Left colon (tissue), 2 donors: ENCODE data around the gene LYST. TPM values are rescaled to one million over a fixed set of nuclear protein-coding genes. Genes with fewer than 3 reads are reported as not detected.
"Not testable (repeated sequence)": the region's sequence is repeated elsewhere in the genome, so short reads cannot be mapped to it uniquely, and the experiment has no call there.

Source experiments
- ATAC-seq: fragments of 200-7000 bp; cut with Tn5 transposase; one replicate; pipeline ENCODE4 v1.9.1; 2020; ENCODE audit warnings: mild to moderate bottlenecking, moderate library complexity
- DNase-seq, 2 donors: peaks; one replicate each; pipeline ENCODE4 v3.0.0-alpha.2; 2020
- intact Hi-C, 2 donors: fragments of 100-400 bp; cut with DNase I in 1 of 2; cut with micrococcal nuclease in 1 of 2; formaldehyde crosslinking; loops; one replicate each; pipeline versions ENCODE4 v1.11.2 to v1.14.0; 2022; cut with DNase I, micrococcal nuclease
- total RNA-seq, 2 donors: library from RNA; stranded (reverse); fragmentation: NEBNext Ultra II Directional; extraction: Animal tissue kit (Norgen Biotek cat#: 25700); gene quantifications; one replicate each; pipeline ENCODE4 v1.2.1, GENCODE V29; 2021
- donor health status: DM: no; HTN: no; CAD: no.
- donor health status: DM: yes; HTN: yes; CAD: no.

The LYST gene
- total RNA-seq, 2 donors from 2014 or later: 22.4 to 31.1 TPM

DNA sequence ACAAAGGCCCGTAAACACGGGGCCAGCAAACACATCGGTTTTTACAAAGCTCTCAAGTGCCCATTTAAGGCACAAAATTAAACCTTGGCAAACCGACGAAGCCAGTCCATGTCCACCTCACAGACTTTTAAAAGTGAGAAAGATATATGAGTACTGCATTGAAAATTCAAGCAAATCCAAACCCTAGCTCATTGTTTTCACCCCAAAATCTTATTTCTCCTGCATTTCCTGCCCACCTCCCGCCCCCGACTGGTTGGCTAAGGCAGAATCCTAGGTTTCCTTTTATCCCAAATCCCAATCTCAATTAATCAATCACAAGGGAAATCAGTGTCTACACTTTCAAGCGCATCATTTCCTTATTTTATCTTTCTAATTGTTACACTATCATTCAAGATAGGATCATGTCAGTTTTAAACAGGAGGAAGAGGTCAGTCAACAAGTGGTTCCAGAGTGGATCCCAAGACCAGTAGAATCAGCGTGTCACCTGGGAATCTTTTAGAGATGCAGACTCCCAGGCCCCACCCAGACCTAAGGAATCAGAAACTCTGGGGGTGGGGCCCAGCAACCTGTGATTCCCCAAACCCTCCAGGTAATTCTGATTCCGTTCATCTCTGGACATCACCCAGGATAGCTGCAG is 215.4 kb downstream of the LYST start:
- DNase-seq: no peak
- intact Hi-C loops: no loop called here
- ATAC-seq: no peak

DNA sequence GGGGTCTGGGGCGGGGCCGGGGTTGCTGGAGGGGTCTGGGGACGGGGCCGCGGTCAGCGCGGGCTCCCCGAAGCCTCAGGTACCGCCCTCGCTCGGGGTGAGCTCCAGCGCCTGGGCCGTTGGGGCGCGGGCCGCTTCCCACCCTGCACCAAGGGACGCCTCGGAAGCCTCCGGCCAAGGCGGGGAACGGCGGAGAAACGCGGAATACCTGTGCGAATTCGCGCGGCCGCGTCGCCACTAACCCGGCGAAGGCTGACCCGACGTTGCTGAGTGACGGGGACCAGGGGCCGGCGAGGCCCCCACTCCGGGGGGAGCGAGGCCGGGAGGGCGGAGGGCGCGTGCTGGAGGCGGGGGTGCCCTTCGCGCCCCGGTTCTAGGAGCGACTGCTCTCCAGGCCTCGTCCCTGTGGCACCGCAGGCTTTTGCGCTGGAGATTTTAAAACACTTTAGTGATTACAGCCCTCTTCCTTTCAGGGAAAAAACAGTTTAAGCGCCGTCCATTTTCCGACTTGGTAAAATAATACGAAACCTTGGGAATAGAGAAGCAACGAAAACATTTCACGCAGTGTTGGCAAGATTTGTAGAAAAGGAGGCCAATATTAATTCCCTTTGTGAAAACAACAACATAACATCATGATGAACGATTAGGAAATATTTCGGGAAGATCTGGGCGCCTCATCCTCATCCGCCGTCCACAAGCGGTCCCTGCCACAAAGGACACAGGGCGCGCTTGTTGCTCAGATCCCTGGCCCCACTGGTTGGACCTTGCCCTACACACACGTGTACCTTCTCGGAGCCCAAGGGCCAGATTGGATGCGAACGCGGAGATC is 216.2 kb downstream of the LYST start:
- DNase-seq (peak; percentile 44 to 54), ATAC-seq (peak; percentile 70)
- intact Hi-C loops: no loop called here

DNA sequence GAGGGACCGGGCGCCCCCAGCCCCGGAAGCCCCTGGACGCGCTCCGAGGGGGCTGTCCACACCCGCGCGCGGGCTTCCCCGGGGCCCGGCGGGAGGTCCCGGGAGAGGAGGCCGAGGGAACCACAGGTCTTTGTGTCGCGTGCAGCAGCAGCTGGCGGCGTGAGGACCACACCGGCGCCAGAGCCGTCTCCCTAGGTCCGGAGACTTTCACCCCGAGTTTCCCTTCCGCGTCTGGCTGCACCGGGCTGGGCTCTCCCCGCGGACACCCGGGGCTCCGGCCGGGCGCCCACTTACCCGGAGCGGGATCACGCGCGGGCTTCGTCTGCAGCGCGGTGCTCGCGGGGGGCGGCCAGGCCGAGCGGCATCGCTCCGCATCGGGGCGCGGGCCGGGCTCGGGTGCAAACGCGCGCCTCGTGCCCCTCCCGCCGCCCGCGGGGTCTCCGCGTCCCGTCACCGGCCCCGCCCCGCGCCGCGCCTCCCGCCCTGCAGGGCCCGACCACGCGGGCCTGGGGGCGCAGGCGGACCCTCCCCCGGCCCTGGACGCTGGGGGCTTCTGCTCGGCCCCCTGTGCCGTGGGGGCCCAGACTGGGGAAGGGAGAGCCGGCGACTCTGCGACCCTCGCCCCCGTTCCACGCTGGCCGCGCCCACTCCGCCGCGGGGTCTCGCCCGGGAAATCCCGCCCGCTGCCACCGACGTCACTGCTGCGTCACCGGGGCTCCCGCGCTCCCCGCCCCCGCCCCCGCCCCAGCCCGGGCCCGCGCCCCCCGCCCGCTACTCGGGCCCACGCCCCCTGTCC is 217.1 kb downstream of the LYST start, which contains the start of gene GNG4:
Gene GNG4, minus strand, starts transcription at position 417 of the 796 bp plus-strand sequence. CDS start 65,946 bp downstream, outside the sequence.
- intact Hi-C loops: no loop called here
- peak; percentile 53 for ATAC-seq
- peak in 1 of 2 donors; percentile 40 for DNase-seq

DNA sequence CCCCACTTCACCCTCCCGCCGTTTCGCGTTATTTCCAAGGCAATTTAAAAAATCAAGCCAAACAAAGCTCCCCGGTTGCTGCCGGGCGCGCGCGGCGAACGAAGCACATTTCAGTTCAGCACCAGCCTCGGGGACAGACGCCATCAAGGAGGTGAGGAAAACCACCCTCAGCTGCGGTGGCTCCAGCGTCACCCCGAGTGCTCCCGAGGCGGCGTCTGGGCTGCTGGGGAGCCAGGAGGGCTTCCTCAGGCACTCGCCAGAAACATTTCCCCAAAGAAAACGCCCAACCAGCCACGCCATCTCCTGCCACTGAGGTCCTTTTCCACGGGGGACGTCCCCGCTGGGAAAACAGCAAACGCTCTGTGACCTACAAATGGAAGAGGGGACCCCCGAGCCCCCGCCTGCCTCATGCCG is 217.7 kb downstream of the LYST start:
- intact Hi-C loops: no loop called here
- DNase-seq (peak in 1 of 2 donors; percentile 76), ATAC-seq (peak; percentile 79)

DNA sequence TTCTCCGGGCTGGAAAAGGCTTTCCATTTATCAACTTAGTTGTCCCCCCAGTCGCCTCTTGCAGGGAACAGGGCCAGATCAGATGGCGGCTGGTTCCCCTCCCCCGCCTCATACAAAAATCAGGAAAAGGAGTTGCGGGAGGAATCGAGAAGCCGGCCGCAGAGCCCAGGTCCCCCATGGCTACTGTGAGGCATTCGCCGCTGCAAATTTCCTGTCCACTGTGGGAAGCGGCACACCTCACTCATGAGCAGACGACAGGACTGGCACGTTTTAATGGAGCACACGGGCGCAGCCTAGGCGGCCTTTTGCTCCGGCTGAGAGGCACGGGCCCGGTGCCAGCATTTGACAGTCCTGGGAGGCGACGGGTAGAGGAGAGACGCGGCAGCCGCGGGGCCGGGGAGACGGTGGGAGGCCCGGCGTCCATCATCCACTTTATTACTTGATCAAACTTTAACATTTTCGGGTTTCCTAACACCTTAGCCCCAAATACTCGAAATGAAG is 218.2 kb downstream of the LYST start:
- peak; percentile 76 for ATAC-seq
- intact Hi-C loops: no loop called here
- peak in 1 of 2 donors; percentile 70 for DNase-seq

DNA sequence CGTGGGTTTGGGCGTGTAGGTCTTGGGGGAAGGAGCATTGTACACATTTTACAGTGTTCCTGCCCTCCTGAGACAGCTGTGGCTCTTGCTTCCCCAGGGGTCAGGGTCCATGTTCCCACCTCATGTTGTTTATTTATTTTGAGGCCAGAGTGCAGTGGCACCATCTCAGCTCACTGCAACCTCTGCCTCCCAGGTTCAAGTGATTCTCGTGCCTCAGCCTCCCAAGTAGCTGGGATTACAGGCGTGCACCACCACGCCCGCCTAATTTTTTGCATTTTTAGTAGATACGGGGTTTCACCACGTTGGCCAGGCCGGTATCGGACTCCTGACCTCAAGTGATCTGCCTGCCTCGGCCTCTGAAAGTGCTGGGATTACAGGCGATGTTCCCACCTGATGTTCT is 219.2 kb downstream of the LYST start:
- intact Hi-C loops, DNase-seq: not testable (repeated sequence)
- peak; percentile 39 for ATAC-seq

DNA sequence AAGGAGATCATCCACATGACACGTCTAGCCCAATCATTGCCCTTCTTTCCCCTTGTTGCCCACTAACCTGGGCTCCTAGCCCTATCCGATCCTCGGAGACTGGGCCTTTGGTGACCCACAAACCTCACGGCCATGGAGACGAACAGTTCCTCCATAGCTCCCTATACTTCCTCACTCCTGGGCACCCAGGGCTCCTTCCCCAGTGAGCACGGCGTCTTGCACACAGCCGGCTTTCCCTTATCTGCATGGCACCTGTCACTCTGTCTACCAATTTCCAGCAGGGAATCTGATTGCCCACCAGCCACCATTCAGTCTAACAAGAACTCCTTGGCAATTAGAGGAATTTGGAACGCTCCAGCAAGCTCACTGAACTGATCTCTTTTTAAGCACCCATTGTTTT is 220.2 kb downstream of the LYST start:
- DNase-seq (no peak), ATAC-seq (no peak)
- intact Hi-C loops: no loop called here

DNA sequence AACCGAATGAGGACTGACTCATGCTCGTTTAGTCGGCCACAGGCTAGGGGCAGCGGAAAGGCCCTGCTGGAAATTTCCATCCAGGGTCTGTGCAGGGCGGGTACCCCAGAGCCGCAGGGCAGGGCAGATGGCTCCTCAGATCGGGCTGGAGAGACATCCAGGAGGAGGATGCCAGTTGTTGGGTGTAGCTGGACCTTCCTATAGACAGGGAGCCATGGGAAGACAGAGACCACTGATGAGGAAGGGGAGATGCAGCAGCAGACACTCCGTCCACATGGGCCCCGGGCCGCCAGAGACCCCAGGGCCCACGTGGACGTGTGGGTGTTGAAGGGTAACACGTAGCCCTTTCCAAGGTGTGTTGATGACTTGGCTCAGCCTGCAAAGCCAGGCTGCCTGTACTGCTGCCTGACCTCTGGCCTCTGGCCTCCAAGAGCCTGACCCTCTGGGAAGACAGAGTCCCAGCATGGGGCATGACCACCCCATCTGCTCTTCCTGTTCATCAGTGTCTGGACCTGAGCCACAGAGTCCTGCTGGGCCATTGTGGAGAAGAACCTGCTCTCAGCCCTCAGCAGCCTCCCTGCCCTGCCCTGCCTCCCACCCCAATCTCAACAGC is 221.9 kb downstream of the LYST start:
- ATAC-seq (no peak), DNase-seq (no peak)
- intact Hi-C loops: no loop called here

DNA sequence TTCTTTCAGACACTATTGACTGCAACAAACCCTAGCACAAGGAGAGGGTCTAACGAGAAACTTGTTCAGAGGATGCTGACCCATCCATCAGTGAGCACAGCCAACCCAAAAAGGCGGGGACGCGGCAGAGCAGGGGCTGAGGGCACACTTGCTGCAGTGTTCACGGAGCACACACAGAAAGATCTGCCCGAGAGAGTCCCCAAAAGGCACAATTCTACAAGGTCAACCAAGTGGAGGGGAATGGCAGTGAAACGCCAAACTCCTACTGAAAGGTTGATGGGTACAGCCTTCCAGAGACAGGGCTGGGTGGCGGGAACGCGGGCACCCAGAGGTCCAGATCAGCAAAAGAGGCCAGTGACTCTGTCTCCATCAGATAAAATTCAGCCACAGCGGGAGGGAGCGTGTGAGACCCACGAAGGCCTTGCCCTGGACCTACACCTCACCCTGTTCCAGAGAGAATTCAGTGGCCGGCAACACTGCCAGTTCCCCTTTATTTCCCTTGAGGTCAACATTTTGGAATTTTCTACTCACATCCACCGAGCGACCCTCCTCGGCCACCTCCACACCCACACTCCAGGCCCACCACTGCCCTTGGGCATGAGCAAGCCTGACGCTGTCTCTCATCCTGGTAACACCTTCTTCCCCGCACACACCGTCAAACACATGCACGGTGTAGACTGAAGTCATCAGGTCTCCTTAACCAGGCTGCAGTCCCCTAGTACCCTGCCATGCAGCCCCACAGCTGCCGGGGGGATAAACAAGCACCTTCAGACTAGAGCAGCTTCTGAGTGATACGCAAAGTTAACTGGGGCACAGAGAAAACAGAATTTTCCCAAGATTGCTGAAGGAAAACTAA is 222.6 kb downstream of the LYST start:
- no peak for DNase-seq
- intact Hi-C loops: no loop called here
- no peak for ATAC-seq

DNA sequence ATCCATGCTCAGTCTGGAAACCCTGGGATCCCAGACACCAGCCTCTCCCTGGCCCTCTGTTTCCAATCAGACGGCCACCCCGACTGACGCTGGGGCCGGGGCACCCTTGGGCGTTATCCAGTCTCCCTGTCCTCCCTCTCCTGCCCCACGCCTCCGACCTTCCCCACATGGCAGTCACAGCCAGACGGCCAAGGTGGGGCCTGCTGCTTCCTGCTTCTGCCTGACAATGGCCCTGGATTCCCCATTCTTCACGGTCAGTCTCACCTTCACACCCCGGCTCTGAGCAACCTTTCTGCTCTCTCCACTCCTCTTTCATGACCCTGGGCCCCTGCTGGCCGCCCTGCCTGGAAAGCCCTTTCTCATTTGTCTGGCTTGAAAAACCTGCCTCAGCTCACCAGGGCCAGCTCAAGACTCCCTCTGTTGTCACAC is 223.7 kb downstream of the LYST start:
- intact Hi-C loops: no loop called here
- no peak for ATAC-seq
- no peak for DNase-seq

DNA sequence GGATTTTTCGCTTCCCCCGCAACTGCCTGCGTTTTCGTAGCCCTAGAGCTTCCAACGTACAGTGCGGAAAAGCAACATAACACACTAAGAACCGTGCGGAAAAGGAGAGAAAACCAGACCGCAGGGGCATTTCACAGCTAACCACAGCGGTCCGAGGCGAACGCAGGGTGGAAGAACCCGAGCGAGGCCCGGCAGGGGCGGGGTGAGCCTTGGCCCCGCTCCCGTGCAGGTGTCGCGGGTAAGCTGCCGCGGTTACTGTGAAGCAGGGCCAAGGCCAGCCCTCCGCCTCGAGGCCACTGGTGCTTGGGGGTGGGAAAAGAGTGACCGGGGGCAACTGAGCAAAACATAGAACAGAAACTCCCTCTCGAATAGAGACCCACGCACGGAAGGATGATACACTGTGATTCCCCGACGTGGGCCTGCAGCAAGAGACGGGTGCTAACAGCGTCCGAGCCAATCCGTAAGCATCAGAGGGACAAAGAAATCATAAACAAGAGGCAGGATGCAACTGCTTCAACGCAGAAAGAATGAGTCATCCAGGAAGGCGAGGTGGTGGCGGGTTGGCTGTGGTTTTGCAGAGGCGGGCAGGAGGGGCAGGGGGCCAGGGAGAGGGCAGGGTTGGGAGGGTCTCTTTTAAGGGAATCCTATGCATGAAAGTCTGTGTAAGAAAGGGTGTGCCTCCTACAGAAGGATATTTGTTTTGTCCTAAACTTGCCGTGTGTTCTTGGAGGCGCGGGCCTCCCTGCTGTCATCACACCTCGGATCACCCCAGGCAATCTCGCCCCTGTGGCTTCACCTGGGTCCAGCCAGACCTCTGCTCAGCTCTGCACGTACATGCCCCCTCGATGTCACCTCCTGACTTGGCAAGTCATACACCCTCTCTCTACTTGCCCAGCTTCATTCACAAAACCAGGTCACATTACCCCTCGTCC is 224.4 kb downstream of the LYST start:
- intact Hi-C loops: no loop called here
- peak; percentile 57 for ATAC-seq
- DNase-seq: peak in 1 of 2 donors; percentile 31

DNA sequence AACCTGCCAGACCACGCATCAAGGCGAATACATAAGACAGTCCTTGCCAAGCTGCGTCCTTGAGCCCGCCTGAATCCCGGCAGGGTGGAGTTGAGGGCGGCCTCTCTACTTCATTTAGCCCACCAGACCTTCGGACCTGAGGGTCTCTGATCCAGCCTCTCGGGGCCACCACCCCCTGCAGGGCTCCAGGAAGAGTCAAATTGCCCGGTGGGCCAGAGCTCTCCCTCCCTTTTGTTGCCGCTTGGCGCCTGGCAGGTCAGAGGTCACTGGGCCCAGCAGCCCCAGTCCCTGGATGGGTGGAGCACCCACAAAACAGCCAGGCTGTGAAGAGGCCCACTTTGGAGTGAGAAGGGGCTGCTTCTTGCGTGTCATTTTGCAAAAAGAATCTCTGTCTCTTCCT is 226.1 kb downstream of the LYST start:
- intact Hi-C loops: no loop called here
- ATAC-seq: no peak
- DNase-seq: no peak

DNA sequence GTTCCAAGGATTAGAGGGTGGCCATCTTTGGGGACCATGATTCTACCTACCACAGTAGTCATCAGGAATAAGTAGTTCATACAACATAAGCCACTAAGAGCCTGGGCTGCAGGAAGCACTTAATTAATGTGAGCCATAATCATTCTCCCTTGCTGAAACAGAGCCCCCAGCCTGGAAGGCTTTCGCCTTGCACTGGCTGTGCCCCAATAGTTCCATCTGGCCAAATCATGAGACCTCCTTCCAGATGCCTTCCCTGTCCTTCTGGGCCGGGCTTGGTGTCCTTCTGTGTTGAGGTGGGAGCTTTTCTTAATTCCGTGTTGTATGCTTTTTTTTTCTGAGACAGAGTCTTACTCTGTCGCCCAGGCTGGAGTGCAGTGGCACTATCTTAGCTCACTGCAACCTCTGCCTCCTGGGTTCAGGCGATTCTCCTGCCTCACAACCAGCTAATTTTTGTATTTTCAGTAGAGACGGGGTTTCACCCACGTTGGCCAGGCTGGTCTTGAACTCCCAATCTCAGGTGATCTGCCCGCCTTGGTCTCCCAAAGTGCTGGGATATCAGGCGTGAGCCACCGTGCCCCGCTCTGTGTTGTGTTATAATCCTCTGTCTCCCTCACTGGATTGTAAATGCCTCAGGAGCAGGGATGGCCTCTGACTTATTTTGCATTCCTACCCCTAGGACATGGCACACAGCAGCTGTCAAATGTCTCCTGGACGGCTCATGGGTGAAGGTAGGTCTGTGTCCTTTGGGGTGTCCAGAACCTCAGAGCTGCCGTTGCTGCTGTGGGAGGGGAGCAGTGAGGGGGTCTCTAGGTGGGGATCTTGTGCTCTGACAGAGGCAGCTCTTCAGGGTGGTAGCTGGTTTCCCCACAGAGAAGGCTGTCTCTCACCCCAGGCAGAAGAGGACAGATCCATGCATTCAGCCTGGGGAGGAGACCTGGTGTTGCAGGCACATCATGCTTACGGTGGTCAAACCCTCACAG is 227.2 kb downstream of the LYST start:
- DNase-seq (no peak), ATAC-seq (no peak)
- intact Hi-C loops: no loop called here

DNA sequence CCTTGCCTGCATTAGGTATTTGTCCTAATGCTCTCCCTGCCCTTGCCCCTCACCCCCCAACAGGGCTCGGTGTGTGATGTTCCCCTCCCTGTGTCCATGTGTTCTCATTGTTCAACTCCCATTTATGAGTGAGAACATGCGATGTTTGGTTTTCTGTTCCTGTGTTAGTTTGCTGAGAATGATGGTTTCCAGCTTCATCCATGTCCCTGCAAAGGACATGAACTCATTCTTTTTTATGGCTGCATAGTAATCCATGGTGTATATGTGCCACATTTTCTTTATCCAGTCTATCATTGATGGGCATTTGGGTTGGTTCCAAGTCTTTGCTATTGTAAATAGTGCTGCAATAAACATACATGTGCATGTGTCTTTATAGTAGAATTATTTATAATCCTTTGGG is 228.1 kb downstream of the LYST start:
- not testable (repeated sequence) for DNase-seq, ATAC-seq

DNA sequence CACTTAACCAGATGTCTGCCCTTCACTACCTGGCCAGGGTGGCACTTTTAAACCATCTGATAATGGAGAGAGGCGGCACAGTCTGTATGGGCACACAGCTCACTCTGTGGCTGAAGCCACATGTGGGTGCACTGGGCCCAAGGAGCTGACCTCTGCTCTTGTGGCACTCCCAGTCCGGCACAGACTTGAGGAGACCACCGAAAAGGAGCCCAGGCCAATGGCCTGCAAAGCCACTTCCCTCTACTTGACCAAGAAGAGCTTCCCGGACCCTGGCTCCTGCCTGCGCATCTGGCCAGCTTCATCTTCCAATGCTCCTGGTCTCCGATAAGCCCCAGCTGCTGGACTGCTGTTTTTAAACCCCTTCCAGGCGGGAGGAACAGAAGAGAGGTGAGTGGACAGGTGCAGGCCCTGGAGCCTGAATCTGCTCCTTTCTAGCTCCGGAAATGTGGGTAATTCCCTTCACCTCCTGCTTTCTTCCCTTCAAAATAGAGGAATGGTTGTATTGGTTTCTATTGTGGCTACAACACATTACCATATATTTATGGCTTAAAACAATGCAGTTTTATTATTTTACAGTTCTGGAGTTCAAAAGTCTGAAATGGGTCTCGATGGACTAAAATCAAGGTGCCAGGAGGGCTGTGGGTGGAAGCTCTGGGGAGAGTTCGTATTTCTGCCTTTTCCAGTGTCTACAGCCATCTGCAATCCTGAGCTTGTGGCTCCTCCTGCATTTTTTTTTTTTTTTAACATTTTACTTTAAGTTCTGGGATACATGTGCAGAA is 228.8 kb downstream of the LYST start:
- DNase-seq (no peak), ATAC-seq (peak; percentile 46)
- intact Hi-C loops: no loop called here

More for the DNA sequence above, 228.1 kb downstream of the LYST start:
- intact Hi-C loops: not testable (repeated sequence)
